ENCODE results near the gene PARD3B.

- TF ChIP-seq EZH2 (IDR thresholded peaks at IDR 0.05; ENCODE audit: low read length, unreplicated experiment) (no peak), CTCF (conservative IDR thresholded peaks at IDR 0.05; ENCODE audit: low read depth, low read length) (no peak)
These were observed 713.8 kb downstream of the PARD3B start for GRCh38 chr2:205259121-205259520.

Data from PC-3 (cell line).